GM19193 (cell line): Measurements from ENCODE around the gene OVOL2.

Source experiments
- POLR2A ChIP-seq: IDR thresholded peaks from 4 replicates; pipeline ENCODE4 v1.6.1; 2011; ENCODE audit not compliant: insufficient read depth, insufficient read length; ENCODE audit errors: extremely low read depth

Gene OVOL2

GRCh38 chr20:18031888-18032509 is 25.7 kb downstream of the OVOL2 start:
- TF ChIP-seq POLR2A, result no peak

- TF ChIP-seq POLR2A, result no peak
Measured at GRCh38 chr20:18031050-18031449, 26.7 kb downstream of the OVOL2 start.

GRCh38 chr20:18030020-18030419 is 27.7 kb downstream of the OVOL2 start:
- TF ChIP-seq POLR2A, result no peak

GRCh38 chr20:18024606-18025127 is 33.0 kb downstream of the OVOL2 start:
- no peak for TF ChIP-seq POLR2A

- TF ChIP-seq POLR2A, result no peak
Measured at GRCh38 chr20:18020931-18021330, 36.8 kb downstream of the OVOL2 start.

- no peak for TF ChIP-seq POLR2A
Measured at GRCh38 chr20:18019068-18019467, 38.6 kb downstream of the OVOL2 start.

- TF ChIP-seq POLR2A, result no peak
Measured at GRCh38 chr20:18018100-18018499, 39.6 kb downstream of the OVOL2 start.

- TF ChIP-seq POLR2A, result no peak
Measured at GRCh38 chr20:18016772-18017171, 40.9 kb downstream of the OVOL2 start.

- TF ChIP-seq POLR2A, result no peak
Measured at GRCh38 chr20:18014411-18014810, 43.3 kb downstream of the OVOL2 start.

GRCh38 chr20:18012901-18013300 is 44.8 kb downstream of the OVOL2 start:
- TF ChIP-seq POLR2A, result no peak

GRCh38 chr20:18011951-18012645 is 45.6 kb downstream of the OVOL2 start:
- TF ChIP-seq POLR2A, result no peak

GRCh38 chr20:18011482-18011881 is 46.2 kb downstream of the OVOL2 start:
- no peak for TF ChIP-seq POLR2A

- no peak for TF ChIP-seq POLR2A
Measured at GRCh38 chr20:18009116-18009515, 48.6 kb downstream of the OVOL2 start.

- no peak for TF ChIP-seq POLR2A
Measured at GRCh38 chr20:18007534-18008292, 50.0 kb downstream of the OVOL2 start.

- no peak for TF ChIP-seq POLR2A
Measured at GRCh38 chr20:18006684-18007083, 51.0 kb downstream of the OVOL2 start.
